ENCODE data around the gene PLEKHG4B. TPM values are rescaled to one million over a fixed set of nuclear protein-coding genes. Genes with fewer than 3 reads are reported as not detected.
"Not testable (repeated sequence)": the region's sequence is repeated elsewhere in the genome, so short reads cannot be mapped to it uniquely, and the experiment has no call there.

The PLEKHG4B gene
- polyA plus RNA-seq, 1 donor from 2014 or later, result 0.78 TPM

DNA sequence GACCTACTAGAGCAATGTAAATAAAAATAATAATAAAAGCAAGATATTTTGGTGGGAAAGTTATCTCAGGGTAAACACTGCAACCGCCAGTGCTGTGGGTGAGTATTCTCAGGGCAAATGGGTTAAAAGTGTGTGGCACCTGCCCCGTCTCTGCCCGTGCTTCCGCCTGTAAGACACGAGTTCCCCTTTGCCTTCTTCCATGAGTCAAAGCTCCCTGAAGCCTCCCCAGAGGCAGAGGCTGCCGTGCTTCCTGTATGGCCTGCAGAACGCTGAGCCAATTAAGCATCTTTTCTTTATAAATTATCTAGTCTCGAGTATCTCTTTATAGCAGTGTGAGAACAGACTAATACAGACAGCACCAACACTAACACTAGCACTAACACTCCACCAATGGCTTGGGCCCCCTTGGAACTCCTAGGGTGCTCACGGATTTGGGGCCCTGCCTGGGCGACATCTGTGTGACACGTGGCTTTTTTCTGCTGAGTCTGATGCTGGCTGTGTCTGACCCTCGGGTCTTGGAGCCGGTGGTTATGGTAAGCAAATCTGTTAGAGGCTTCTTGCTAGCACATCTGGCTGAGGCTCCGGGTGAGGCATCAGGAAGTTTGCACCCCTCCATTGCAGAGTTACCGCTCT, 10.6 kb downstream of the PLEKHG4B start:
- Histone ChIP-seq H3K9me2 (ENCODE audit: insufficient read depth, low read length) (no peaks in the 10 kb centered on the region), H3K27ac (ENCODE audit: low read length) (no peak overlapping the region), H3K36me3 (ENCODE audit: insufficient read depth, low read length) (no peaks in the 10 kb centered on the region), H4K20me1 (ENCODE audit: insufficient read depth) (no peaks in the 10 kb centered on the region), H3K79me2 (replicated peaks; ENCODE audit: insufficient read depth, low read length) (peaks cover 17% of the 10 kb centered on the region), H3K27me3 (ENCODE audit: insufficient read depth, low read depth, low read length) (no peaks in the 10 kb centered on the region), H3K4me3 (ENCODE audit: low read length) (no peak overlapping the region), H2AFZ (ENCODE audit: low read depth, low read length) (no peak overlapping the region), H3K4me2 (ENCODE audit: low read length) (no peak overlapping the region), H3K9me3 (ENCODE audit: low read length) (no peaks in the 10 kb centered on the region), H3F3A (ENCODE audit: insufficient read depth, low read length, poor library complexity, severe bottlenecking) (no peaks in the 10 kb centered on the region), H3K9ac (ENCODE audit: low read length) (no peak overlapping the region)
- TF ChIP-seq TAF1 (IDR thresholded peaks at IDR 0.05; ENCODE audit: low read depth), result no peak
- no peak for TF ChIP-seq SMC3 (conservative IDR thresholded peaks at IDR 0.05; ENCODE audit: poor library complexity)
- TF ChIP-seq RAD21 (conservative IDR thresholded peaks at IDR 0.05), result no peak
- TF ChIP-seq, protein P1, sequence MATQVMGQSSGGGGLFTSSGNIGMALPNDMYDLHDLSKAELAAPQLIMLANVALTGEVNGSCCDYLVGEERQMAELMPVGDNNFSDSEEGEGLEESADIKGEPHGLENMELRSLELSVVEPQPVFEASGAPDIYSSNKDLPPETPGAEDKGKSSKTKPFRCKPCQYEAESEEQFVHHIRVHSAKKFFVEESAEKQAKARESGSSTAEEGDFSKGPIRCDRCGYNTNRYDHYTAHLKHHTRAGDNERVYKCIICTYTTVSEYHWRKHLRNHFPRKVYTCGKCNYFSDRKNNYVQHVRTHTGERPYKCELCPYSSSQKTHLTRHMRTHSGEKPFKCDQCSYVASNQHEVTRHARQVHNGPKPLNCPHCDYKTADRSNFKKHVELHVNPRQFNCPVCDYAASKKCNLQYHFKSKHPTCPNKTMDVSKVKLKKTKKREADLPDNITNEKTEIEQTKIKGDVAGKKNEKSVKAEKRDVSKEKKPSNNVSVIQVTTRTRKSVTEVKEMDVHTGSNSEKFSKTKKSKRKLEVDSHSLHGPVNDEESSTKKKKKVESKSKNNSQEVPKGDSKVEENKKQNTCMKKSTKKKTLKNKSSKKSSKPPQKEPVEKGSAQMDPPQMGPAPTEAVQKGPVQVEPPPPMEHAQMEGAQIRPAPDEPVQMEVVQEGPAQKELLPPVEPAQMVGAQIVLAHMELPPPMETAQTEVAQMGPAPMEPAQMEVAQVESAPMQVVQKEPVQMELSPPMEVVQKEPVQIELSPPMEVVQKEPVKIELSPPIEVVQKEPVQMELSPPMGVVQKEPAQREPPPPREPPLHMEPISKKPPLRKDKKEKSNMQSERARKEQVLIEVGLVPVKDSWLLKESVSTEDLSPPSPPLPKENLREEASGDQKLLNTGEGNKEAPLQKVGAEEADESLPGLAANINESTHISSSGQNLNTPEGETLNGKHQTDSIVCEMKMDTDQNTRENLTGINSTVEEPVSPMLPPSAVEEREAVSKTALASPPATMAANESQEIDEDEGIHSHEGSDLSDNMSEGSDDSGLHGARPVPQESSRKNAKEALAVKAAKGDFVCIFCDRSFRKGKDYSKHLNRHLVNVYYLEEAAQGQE (IDR thresholded peaks at IDR 0.05; ENCODE audit: borderline replicate concordance), result no peak
- TF ChIP-seq, protein P2, sequence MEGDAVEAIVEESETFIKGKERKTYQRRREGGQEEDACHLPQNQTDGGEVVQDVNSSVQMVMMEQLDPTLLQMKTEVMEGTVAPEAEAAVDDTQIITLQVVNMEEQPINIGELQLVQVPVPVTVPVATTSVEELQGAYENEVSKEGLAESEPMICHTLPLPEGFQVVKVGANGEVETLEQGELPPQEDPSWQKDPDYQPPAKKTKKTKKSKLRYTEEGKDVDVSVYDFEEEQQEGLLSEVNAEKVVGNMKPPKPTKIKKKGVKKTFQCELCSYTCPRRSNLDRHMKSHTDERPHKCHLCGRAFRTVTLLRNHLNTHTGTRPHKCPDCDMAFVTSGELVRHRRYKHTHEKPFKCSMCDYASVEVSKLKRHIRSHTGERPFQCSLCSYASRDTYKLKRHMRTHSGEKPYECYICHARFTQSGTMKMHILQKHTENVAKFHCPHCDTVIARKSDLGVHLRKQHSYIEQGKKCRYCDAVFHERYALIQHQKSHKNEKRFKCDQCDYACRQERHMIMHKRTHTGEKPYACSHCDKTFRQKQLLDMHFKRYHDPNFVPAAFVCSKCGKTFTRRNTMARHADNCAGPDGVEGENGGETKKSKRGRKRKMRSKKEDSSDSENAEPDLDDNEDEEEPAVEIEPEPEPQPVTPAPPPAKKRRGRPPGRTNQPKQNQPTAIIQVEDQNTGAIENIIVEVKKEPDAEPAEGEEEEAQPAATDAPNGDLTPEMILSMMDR (IDR thresholded peaks at IDR 0.05; ENCODE audit: poor library complexity, severe bottlenecking), result no peak
- TF ChIP-seq POLR2AphosphoS5 (IDR thresholded peaks at IDR 0.05), result no peak
- TF ChIP-seq EZH2 (IDR thresholded peaks at IDR 0.05; ENCODE audit: borderline replicate concordance, insufficient read depth, low read length, poor library complexity, severe bottlenecking), result no peak
- no peak for TF ChIP-seq MXI1 (conservative IDR thresholded peaks at IDR 0.05; ENCODE audit: poor library complexity, severe bottlenecking)
- no peak for TF ChIP-seq EP300 (conservative IDR thresholded peaks at IDR 0.05; ENCODE audit: poor library complexity, severe bottlenecking)

DNA sequence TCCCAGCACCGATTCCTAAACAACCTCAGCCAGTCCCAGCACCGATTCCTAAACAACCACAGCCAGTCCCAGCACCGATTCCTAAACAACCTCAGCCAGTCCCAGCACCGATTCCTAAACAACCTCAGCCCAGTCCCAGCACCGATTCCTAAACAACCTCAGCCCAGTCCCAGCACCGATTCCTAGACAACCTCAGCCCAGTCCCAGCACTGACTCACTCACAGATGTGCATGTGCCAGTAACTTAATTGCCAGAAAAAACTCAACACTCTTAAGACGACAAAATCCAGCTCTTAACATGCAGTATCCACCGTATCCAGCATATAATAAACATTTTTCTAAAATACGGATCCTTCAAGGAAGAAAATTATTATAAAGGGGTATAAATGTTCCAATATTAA, 12.1 kb downstream of the PLEKHG4B start:
- H3K9ac ChIP-seq (ENCODE audit: low read length); H2AFZ ChIP-seq (ENCODE audit: low read depth, low read length); H3K36me3 ChIP-seq (ENCODE audit: insufficient read depth, low read length); H4K20me1 ChIP-seq (ENCODE audit: insufficient read depth); H3K4me3 ChIP-seq (ENCODE audit: low read length); H3K27me3 ChIP-seq (ENCODE audit: insufficient read depth, low read depth, low read length); H3F3A ChIP-seq (ENCODE audit: insufficient read depth, low read length, poor library complexity, severe bottlenecking); H3K27ac ChIP-seq (ENCODE audit: low read length); H3K4me2 ChIP-seq (ENCODE audit: low read length); H3K9me3 ChIP-seq (ENCODE audit: low read length); H3K9me2 ChIP-seq (ENCODE audit: insufficient read depth, low read length): not testable (repeated sequence)
- H3K79me2 ChIP-seq (replicated peaks; ENCODE audit: insufficient read depth, low read length), result peaks cover 19% of the 10 kb centered on the region
